ENCODE measurements around the gene MYOD1.

GRCh38 chr11:17771415-17771814, 52.0 kb downstream of the MYOD1 start:
- no peak for TF ChIP-seq PYGO2 (tag; IDR thresholded peaks at IDR 0.05)
- TF ChIP-seq KLF10 (CRISPR knock-in tag; IDR thresholded peaks at IDR 0.05), result no peak
- no peak for TF ChIP-seq CEBPZ (IDR thresholded peaks at IDR 0.05; ENCODE audit: borderline replicate concordance, low read depth, low read length)
- no peak for TF ChIP-seq ZNF3 (CRISPR knock-in tag; IDR thresholded peaks at IDR 0.05)
- TF ChIP-seq ZNF764 (CRISPR knock-in tag; IDR thresholded peaks at IDR 0.05; ENCODE audit: low read depth), result no peak
- TF ChIP-seq TARDBP (IDR thresholded peaks at IDR 0.05), result no peak
- no peak for TF ChIP-seq SP1 (CRISPR knock-in tag; IDR thresholded peaks at IDR 0.05)
- no peak for TF ChIP-seq HDAC2 (IDR thresholded peaks at IDR 0.05)
- no peak for TF ChIP-seq MCM5 (IDR thresholded peaks at IDR 0.05; ENCODE audit: low read depth)
- TF ChIP-seq CEBPB (tag; IDR thresholded peaks at IDR 0.05), result no peak
- no peak for TF ChIP-seq ATF6 (CRISPR knock-in tag; IDR thresholded peaks at IDR 0.05)
- no peak for TF ChIP-seq CTCF (IDR thresholded peaks at IDR 0.05 in 2 of 3, conservative IDR thresholded peaks at IDR 0.05 in 1 of 3; ENCODE audit: insufficient read depth in 2 of 3, low read depth in 1 of 3, low read length in 3 of 3)
